ENCODE results near the gene TMEM109. TPM values are rescaled to one million over a fixed set of nuclear protein-coding genes. Genes with fewer than 3 reads are reported as not detected.

The TMEM109 gene, protein sequence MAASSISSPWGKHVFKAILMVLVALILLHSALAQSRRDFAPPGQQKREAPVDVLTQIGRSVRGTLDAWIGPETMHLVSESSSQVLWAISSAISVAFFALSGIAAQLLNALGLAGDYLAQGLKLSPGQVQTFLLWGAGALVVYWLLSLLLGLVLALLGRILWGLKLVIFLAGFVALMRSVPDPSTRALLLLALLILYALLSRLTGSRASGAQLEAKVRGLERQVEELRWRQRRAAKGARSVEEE
- 10.2 and 18.2 TPM in 2 replicates for total RNA-seq (2014; rRNA removed; shearing (Covaris generic); ENCODE audit: low replicate concordance)

GRCh38 chr11:60913793-60914632 is at the start of gene TMEM109:
TMEM109 (plus strand) TSS chr11:60914158; CDS start chr11:60919694, 5,536 bp downstream.
- in situ Hi-C loops (cut with HindIII; ENCODE audit: low pct_unique_long_range_greater_than_20kb, low sequenced_read_pairs) = no loop called here
- DNase-seq (ENCODE audit: low read depth) = peak; percentile 85

GRCh38 chr11:60864856-60865513 is 49.0 kb upstream of the TMEM109 start:
- in situ Hi-C loops (cut with HindIII; ENCODE audit: low pct_unique_long_range_greater_than_20kb, low sequenced_read_pairs) = no loop called here
- DNase-seq (ENCODE audit: low read depth) = no peak

DNA sequence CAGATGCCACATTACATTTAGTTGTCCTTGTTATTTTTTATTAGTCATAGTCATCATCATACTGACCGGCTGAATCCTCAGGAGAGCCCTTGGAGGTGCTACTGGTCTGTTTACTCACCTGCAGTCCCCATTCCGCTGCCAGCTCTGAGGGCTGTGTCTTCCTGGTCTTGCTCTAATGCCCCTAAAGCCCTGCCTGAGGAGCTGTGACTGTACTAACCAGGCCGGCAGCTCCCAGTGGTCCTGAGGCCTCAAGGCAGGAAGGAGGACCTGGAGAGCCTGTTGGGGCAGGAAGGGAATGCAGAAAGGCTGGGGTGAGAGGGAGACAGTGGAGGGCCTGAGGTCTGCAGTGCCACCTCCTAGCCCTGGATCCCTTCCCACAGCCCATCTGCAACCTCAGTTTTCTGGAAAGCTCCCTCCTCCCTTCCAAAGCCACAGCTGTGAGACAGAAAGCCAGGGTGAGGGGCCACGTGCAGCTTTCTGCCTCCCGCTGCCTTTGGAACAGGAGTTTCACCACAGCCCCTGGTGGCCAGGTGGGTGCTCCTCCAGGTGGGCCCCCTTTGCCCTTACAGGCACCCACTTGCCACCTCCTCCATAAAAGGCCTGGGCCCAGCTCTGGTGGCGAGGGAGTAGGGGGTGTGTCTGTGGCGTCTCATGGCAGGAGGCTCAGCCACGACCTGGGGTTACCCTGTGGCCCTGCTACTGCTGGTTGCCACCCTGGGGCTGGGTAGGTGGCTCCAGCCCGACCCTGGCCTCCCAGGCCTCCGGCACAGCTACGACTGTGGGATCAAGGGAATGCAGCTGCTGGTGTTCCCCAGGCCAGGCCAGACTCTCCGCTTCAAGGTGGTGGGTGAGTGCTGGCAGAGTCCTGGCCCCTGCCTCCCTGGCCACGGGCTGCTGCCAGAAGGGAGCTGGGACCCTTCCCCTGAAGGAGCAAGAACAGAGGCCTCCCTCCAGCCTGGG is 46.8 kb upstream of the TMEM109 start, which contains the start of gene ZP1:
ZP1 (plus strand) TSS at position 632 of the 960 bp plus-strand sequence; CDS start at position 652, 20 bp downstream.
- in situ Hi-C loops (cut with HindIII; ENCODE audit: low pct_unique_long_range_greater_than_20kb, low sequenced_read_pairs) = no loop called here

DNA sequence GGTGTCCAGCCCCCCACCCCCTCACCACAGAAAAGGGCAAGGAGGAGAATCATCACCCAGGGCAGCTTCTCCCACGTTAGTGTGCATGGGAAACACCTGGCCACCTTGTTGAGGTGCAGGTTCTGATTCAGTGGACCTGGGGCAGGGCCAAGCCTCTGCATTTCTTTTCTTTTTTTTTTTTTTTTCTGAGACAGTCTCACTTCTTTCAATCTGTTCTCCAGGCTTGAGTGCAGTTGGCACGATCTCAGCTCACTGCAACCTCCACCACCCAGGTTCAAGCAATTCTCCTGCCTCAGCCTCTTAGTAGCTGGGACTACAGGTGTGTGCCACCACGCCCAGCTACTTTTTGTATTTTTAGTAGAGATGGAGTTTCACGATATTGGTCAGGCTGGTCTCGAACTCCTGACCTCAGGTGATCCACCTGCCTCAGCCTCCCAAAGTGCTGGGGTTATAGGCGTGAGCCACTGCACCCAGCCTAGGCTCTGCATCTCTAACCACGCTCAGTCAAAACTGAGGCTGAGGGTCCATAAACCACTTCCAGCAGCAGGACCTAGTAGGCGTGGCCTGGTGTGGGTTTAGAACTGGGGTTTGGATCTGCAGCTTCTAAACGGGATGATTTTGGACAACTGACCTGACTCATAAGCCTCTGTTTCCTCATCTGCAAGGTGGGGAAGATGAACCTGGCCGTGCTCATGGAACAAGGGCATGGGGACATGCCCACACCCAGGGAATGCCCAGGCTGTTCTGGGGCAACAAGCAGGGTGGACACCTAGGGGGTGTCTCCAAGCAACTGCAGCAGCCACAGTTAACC is 45.9 kb upstream of the TMEM109 start:
- in situ Hi-C loops (cut with HindIII; ENCODE audit: low pct_unique_long_range_greater_than_20kb, low sequenced_read_pairs) = no loop called here
- DNase-seq (ENCODE audit: low read depth) = no peak

More for the DNA sequence above, 46.8 kb upstream of the TMEM109 start, which contains the start of gene ZP1:
- no peak for DNase-seq (ENCODE audit: low read depth)

DNA sequence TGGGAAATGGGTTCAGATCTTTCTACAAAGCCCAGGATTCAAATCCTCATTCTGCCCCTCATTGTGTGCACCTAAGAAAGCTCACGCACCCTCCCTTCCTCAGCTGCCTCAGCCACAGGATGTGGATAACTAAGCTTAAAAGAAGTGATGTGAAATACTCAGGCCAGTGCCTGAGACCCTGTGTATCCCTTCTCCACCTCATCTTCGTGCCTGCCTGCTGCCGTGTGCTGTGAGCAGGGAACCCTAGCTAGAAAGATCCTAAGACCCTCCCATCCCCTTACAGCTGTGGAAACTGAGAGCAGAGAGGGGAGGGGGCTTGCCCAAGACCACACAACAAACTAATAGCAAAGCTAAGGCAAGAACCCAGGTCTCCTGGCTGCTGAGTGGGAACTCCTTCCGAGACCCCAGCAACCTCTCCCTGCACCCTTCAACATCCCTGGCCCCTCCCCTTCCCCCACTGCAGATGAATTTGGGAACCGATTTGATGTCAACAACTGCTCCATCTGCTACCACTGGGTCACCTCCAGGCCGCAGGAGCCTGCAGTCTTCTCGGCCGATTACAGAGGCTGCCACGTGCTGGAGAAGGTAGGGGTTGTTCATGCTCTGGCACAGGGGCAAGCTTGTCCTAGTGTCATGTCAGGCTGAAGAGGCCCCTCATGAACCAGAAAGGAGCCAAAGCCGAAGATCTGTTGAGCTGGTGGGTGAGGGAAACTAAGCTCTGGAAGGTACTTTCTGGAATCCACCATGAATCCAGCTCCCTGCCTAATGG is 45.1 kb upstream of the TMEM109 start:
- DNase-seq (ENCODE audit: low read depth) = no peak
- in situ Hi-C loops (cut with HindIII; ENCODE audit: low pct_unique_long_range_greater_than_20kb, low sequenced_read_pairs) = no loop called here

DNA sequence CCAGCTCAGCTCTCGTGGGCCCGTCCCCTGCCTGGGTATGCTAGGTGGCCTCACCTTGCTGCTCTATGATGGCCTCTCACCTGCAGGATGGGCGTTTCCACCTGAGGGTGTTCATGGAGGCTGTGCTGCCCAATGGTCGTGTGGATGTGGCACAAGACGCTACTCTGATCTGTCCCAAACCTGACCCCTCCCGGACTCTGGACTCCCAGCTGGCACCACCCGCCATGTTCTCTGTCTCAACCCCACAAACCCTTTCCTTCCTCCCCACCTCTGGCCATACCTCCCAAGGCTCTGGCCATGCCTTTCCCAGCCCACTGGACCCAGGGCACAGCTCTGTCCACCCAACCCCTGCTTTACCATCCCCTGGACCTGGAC is 44.5 kb upstream of the TMEM109 start:
- no peak for DNase-seq (ENCODE audit: low read depth)
- in situ Hi-C loops (cut with HindIII; ENCODE audit: low pct_unique_long_range_greater_than_20kb, low sequenced_read_pairs) = no loop called here

- in situ Hi-C loops (cut with HindIII; ENCODE audit: low pct_unique_long_range_greater_than_20kb, low sequenced_read_pairs) = no loop called here
- no peak for DNase-seq (ENCODE audit: low read depth)
These were observed 43.7 kb upstream of the TMEM109 start for GRCh38 chr11:60870276-60870675.

DNA sequence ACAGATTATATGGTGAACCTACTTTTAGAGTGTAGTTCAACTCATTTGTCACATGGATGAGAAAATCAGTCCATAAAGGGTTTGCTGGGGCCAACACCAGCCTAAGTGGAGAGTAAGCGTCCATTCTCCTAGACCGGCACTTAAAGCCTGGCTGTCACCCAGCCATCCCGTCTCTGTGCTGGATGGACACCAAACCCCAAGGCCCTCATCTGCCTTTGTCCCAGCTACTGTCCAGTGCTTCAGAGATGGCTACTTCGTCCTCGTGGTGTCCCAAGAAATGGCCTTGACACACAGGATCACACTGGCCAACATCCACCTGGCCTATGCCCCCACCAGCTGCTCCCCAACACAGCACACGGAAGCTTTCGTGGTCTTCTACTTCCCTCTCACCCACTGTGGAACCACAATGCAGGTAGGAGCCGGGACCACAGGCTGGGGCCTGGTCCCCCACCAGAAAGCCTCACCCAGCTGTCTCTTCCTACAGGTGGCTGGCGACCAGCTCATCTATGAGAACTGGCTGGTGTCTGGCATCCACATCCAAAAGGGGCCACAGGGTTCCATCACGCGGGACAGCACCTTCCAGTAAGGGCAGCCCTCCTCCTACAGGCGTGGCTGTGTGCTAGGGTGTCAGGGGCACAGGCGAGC is 43.1 kb upstream of the TMEM109 start:
- DNase-seq (ENCODE audit: low read depth) = no peak
- in situ Hi-C loops (cut with HindIII; ENCODE audit: low pct_unique_long_range_greater_than_20kb, low sequenced_read_pairs) = no loop called here

GRCh38 chr11:60871378-60872061 is 42.4 kb upstream of the TMEM109 start:
- in situ Hi-C loops (cut with HindIII; ENCODE audit: low pct_unique_long_range_greater_than_20kb, low sequenced_read_pairs) = no loop called here
- no peak for DNase-seq (ENCODE audit: low read depth)

DNA sequence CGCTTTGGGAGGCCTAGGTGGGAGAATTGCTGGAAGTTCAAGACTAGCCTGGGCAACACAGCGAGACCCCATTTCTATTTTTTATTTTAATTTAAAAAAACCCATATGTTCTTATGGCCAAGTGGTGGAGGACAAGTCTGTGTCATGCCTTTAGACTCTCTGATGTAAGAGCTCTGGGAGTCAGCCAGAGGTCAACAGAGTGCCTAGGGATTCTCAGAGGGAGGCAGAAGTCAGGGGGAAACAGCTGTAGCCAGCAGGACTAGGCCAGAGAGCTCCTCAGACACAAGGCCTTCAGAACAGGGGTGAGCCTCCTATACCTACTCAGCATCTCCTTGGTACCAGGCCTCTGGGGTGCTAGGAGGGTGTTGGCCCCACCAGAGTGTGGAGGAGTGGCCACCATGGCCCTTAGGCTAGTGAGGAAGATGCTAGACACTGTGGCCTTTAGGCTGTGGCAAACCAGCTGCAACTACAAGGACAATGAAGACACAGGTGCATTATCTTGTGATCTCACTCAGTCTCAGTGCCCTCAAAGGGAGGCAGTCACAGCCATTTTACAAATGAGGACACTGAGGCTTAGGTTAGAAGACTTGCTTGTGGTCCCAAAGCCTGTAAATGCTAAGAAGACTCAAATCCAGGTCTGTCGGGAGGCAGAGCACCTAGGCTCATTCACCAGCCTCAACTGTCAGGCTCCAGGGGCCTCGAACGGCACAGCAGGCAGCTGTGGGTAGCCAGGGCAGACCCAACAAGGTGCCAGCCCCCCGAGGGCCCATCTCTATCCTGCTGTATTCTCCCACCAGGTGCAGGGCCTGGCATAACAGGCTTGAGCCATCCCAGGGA is 41.6 kb upstream of the TMEM109 start:
- no peak for DNase-seq (ENCODE audit: low read depth)
- in situ Hi-C loops (cut with HindIII; ENCODE audit: low pct_unique_long_range_greater_than_20kb, low sequenced_read_pairs) = no loop called here

DNA sequence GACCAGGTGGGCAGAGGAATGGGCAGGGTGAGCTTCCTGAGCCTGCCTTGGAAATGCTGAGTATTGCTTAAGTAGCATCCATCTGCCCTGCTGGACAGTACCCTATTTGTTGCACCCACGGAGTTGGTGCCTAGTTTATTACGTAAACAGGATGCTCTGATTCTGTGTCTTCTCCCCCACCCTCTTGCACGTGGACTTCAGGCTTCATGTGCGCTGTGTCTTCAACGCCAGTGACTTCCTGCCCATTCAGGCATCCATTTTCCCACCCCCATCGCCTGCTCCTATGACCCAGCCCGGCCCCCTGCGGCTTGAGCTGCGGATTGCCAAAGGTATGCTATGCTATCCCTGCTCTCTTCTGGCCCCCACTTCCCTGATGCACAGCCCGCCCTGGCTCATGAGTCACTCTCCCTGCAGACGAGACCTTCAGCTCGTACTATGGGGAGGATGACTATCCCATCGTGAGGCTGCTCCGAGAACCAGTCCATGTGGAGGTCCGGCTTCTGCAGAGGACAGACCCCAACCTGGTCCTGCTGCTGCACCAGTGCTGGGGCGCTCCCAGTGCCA is 40.9 kb upstream of the TMEM109 start:
- in situ Hi-C loops (cut with HindIII; ENCODE audit: low pct_unique_long_range_greater_than_20kb, low sequenced_read_pairs) = no loop called here
- DNase-seq (ENCODE audit: low read depth) = no peak

- DNase-seq (ENCODE audit: low read depth) = no peak
- in situ Hi-C loops (cut with HindIII; ENCODE audit: low pct_unique_long_range_greater_than_20kb, low sequenced_read_pairs) = no loop called here
These were observed 40.4 kb upstream of the TMEM109 start for GRCh38 chr11:60873533-60873932.

GRCh38 chr11:60874421-60875365 is 39.3 kb upstream of the TMEM109 start:
- DNase-seq (ENCODE audit: low read depth) = no peak
- in situ Hi-C loops (cut with HindIII; ENCODE audit: low pct_unique_long_range_greater_than_20kb, low sequenced_read_pairs) = no loop called here

Measured in Caki2 (cell line).